HepG2 (cell line): ENCODE measurements around the gene TRIM7. TPM values are rescaled to one million over a fixed set of nuclear protein-coding genes. Genes with fewer than 3 reads are reported as not detected.

ENCODE experiments used
- ARHGAP35 ChIP-seq: sonication (generic); formaldehyde crosslinking; IDR thresholded peaks from 2 replicates; pipeline ENCODE4 v1.9.0; 2022; ENCODE audit warnings: mild to moderate bottlenecking, inconsistent platforms, moderate library complexity, missing genetic modification reagents, borderline replicate concordance
- ARID4A ChIP-seq: sonication (generic); formaldehyde crosslinking; IDR thresholded peaks from 2 replicates; pipeline ENCODE4 v1.5.0; 2020; ENCODE audit warnings: mild to moderate bottlenecking, missing genetic modification reagents, borderline replicate concordance
- CSRNP1 ChIP-seq: sonication (generic); formaldehyde crosslinking; IDR thresholded peaks from 2 replicates; pipeline ENCODE4 v1.8.1; 2023; ENCODE audit warnings: mild to moderate bottlenecking, missing genetic modification reagents
- HMGA1 ChIP-seq: sonication (generic); formaldehyde crosslinking; conservative IDR thresholded peaks from 2 replicates; pipeline ENCODE4 v1.4.0; 2020; ENCODE audit warnings: missing genetic modification reagents
- JUN ChIP-seq: sonication (generic); formaldehyde crosslinking; IDR thresholded peaks from 2 replicates; pipeline ENCODE4 v1.4.0; 2020; ENCODE audit warnings: mild to moderate bottlenecking, missing genetic modification reagents
- MEF2D ChIP-seq: sonication (generic); formaldehyde crosslinking; IDR thresholded peaks from 2 replicates; pipeline ENCODE4 v1.5.1; 2020; ENCODE audit warnings: mild to moderate bottlenecking, missing genetic modification reagents
- SSRP1 ChIP-seq: IDR thresholded peaks from 2 replicates; pipeline ENCODE4 v1.6.1; 2016; ENCODE audit warnings: control low read depth
- TCF12 ChIP-seq, 2 experiments: fragments of 450-650 bp in 1 of 2; sonication (generic) in 1 of 2; formaldehyde crosslinking in 1 of 2; IDR thresholded peaks; 2 replicates each; pipeline versions ENCODE4 v1.6.1 to v1.8.0; 2017 to 2022; ENCODE audit warnings: antibody characterized with exemption in 1 of 2, mild to moderate bottlenecking in 1 of 2, missing genetic modification reagents in 1 of 2, moderate library complexity in 1 of 2
- U2AF1 ChIP-seq: fragments of 200-400 bp; formaldehyde crosslinking; optimal IDR thresholded peaks from 2 replicates; pipeline ENCODE3; 2017; ENCODE audit warnings: mild to moderate bottlenecking, low read depth, low read length
- ZMAT3 ChIP-seq: sonication (generic); formaldehyde crosslinking; conservative IDR thresholded peaks from 2 replicates; pipeline ENCODE4 v1.7.0; 2021; ENCODE audit warnings: missing genetic modification reagents
- ZNF260 ChIP-seq: sonication (generic); formaldehyde crosslinking; IDR thresholded peaks from 2 replicates; pipeline ENCODE4 v1.4.0; 2020; ENCODE audit warnings: missing genetic modification reagents, low read depth, mild to moderate bottlenecking, borderline replicate concordance
- ZNF350 ChIP-seq: sonication (generic); formaldehyde crosslinking; IDR thresholded peaks from 2 replicates; pipeline ENCODE4 v1.4.0; 2020; ENCODE audit warnings: mild to moderate bottlenecking, low read depth, missing genetic modification reagents, borderline replicate concordance
- ZNF564 ChIP-seq: sonication (generic); formaldehyde crosslinking; IDR thresholded peaks from 2 replicates; pipeline ENCODE4 v1.8.1; 2023; ENCODE audit warnings: mild to moderate bottlenecking, missing genetic modification reagents
- ZNF646 ChIP-seq: sonication (generic); formaldehyde crosslinking; IDR thresholded peaks from 2 replicates; pipeline ENCODE4 v1.9.0; 2021; ENCODE audit warnings: mild to moderate bottlenecking, missing genetic modification reagents
- ZNF674 ChIP-seq: sonication (generic); formaldehyde crosslinking; IDR thresholded peaks from 2 replicates; pipeline ENCODE4 v1.5.0; 2020; ENCODE audit warnings: low read depth, mild to moderate bottlenecking, missing genetic modification reagents
- ZNF841 ChIP-seq: sonication (generic); formaldehyde crosslinking; IDR thresholded peaks from 2 replicates; pipeline ENCODE4 v1.8.1; 2023; ENCODE audit warnings: missing genetic modification reagents, borderline replicate concordance
- polyA plus RNA-seq, 8 experiments: library from polyadenylated mRNA; depleted of rRNA in 3 of 8; stranded (reverse) in 7 of 8; unstranded in 1 of 8; fragments of >200 nt; fragmentation: Illumina TruSeq in 4 of 8; extraction: Trizol in 4 of 8; gene quantifications; 2 replicates each; pipeline versions ENCODE4 v1.2.1 to v1.2.3, GENCODE V29; 2011 to 2016; ENCODE audit warnings: low read depth in 4 of 8, missing spikeins in 1 of 8, mixed read lengths in 1 of 8; ENCODE audit not compliant: insufficient read depth in 1 of 8
- total RNA-seq, 5 experiments: library from RNA; depleted of rRNA; stranded (reverse); fragments of >200 nt; fragmentation: Illumina TruSeq; extraction: Trizol; gene quantifications; 2 replicates each; pipeline ENCODE4 v1.2.3, GENCODE V29; 2016; ENCODE audit warnings: low read depth in 1 of 5

The TRIM7 gene
- total and polyA plus RNA-seq, 2 of the 13 experiments (the other 11 are each of a cell fraction or from before 2014, with no cell fraction given), result 0.13 TPM; not detected in 1

DNA sequence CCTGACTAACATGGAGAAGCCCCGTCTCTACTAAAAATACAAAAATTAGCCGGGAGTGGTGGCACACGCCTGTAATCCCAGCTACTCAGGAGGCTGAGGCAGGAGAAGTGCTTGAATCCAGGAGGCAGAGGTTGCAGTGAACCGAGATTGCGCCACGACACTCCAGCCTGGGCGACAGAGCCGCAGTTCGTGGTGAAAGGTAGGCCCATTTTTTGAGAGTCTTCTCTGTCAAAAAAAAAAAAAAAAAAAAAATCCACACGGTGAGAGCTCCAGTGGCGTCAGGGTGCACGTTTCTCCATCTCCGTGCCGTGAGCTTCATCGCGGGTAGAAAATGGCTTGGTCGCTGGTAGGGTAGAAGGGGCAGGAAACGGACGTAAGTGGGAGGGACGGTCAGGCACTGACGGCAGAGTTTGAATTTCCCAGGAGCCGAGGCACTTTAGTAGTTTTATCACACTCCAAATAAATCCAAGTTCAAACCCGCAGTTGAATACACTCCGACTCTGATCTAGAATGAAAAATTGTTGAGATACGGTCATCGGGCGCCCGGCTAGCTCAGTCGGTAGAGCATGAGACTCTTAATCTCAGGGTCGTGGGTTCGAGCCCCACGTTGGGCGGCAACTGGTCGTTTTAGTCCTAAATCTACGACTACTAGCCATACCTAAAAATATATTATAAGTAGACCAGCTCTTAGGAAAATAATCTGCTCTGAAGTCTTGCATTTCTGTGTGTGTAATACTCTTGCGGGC, 2.4 kb upstream of the TRIM7 start (continued):
- TF ChIP-seq ARID4A, result no peak; the same call in 1 of the 2 replicates
- no peak for TF ChIP-seq U2AF1
- TF ChIP-seq ZNF260 (CRISPR knock-in tag), result no peak
- no peak for TF ChIP-seq ZNF646
- TF ChIP-seq JUN, result no peak
- TF ChIP-seq ZMAT3 (CRISPR knock-in tag), result no peak
- TF ChIP-seq ZNF350 (CRISPR knock-in tag), result peak; percentile 35; the same call in 1 of the 2 replicates
- no peak for TF ChIP-seq CSRNP1 (CRISPR knock-in tag)
- TF ChIP-seq ZNF564 (CRISPR knock-in tag), result no peak
- TF ChIP-seq SSRP1 (CRISPR knock-in tag), result no peak
- no peak for TF ChIP-seq ZNF841 (CRISPR knock-in tag)
- peak; percentile 45; the same call in 1 of the 2 replicates for TF ChIP-seq MEF2D
- no peak for TF ChIP-seq ZNF674 (CRISPR knock-in tag)
- TF ChIP-seq ARHGAP35 (CRISPR knock-in tag), result no peak
- no peak for TF ChIP-seq HMGA1
- TF ChIP-seq TCF12 (IDR thresholded peaks at IDR 0.05), result no peak
- no peak for TF ChIP-seq TCF12 (CRISPR knock-in tag; IDR thresholded peaks at IDR 0.05)
